ENCODE results near the gene KLK15. TPM values are rescaled to one million over a fixed set of nuclear protein-coding genes. Genes with fewer than 3 reads are reported as not detected.

The KLK15 gene
- total and polyA plus RNA-seq, 2 experiments from 2014 or later = not detected

GRCh38 chr19:50794074-50794875 is 39.1 kb downstream of the KLK15 start:
- H3K4me1 ChIP-seq (ENCODE audit: low read depth) = no peaks in the 10 kb centered on the region
- no peak overlapping the region for H3K4me3 ChIP-seq
- no peak overlapping the region for H3K27ac ChIP-seq
- no peaks in the 10 kb centered on the region for H3K27me3 ChIP-seq
- TF ChIP-seq, protein P1, sequence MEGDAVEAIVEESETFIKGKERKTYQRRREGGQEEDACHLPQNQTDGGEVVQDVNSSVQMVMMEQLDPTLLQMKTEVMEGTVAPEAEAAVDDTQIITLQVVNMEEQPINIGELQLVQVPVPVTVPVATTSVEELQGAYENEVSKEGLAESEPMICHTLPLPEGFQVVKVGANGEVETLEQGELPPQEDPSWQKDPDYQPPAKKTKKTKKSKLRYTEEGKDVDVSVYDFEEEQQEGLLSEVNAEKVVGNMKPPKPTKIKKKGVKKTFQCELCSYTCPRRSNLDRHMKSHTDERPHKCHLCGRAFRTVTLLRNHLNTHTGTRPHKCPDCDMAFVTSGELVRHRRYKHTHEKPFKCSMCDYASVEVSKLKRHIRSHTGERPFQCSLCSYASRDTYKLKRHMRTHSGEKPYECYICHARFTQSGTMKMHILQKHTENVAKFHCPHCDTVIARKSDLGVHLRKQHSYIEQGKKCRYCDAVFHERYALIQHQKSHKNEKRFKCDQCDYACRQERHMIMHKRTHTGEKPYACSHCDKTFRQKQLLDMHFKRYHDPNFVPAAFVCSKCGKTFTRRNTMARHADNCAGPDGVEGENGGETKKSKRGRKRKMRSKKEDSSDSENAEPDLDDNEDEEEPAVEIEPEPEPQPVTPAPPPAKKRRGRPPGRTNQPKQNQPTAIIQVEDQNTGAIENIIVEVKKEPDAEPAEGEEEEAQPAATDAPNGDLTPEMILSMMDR (IDR thresholded peaks at IDR 0.05; ENCODE audit: low read depth, low read length) = no peak
- DNase-seq (ENCODE audit: low read depth in 1 of 2, low spot score in 1 of 2) = no peak
- peaks cover 17% of the 10 kb centered on the region for H3K36me3 ChIP-seq
- no peaks in the 10 kb centered on the region for H3K9me3 ChIP-seq (ENCODE audit: low read depth)

DNA sequence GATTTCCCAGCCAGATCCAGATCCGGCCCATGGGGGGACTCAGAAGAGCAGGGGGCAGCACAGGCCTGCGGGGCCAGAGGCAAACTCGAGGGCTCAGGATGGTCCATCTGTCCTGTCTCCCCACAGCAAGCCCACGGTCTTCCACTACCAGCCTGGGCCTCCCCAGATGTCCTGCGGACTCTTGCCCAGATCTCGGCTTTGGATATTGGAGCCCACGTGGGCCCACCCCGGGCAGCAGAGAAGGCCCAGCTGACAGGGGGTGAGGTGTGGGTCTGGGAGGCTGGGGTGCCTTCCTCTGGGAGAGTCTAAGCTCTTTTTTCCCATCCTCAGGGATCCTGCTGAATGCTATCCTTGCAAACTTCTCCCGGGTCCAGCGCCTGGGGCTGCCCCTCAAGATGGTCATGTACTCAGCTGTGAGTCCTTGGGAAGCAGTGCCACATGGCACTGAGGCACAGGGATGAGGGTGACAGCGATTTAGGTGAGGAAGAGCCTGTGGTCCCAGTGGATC is 39.8 kb downstream of the KLK15 start:
- Histone ChIP-seq H3K27me3 (no peaks in the 10 kb centered on the region), H3K27ac (no peak overlapping the region), H3K4me3 (no peak overlapping the region), H3K4me1 (ENCODE audit: low read depth) (no peaks in the 10 kb centered on the region), H3K36me3 (peaks cover 14% of the 10 kb centered on the region), H3K9me3 (ENCODE audit: low read depth) (no peaks in the 10 kb centered on the region)
- TF ChIP-seq, protein P1 (IDR thresholded peaks at IDR 0.05; ENCODE audit: low read depth, low read length) = no peak
- DNase-seq (ENCODE audit: low read depth in 1 of 2, low spot score in 1 of 2) = no peak

GRCh38 chr19:50792272-50793250 is 40.8 kb downstream of the KLK15 start:
- no peaks in the 10 kb centered on the region for H3K9me3 ChIP-seq (ENCODE audit: low read depth)
- peaks cover 5% of the 10 kb centered on the region for H3K36me3 ChIP-seq
- no peaks in the 10 kb centered on the region for H3K27me3 ChIP-seq
- H3K4me3 ChIP-seq = no peak overlapping the region
- DNase-seq (ENCODE audit: low read depth in 1 of 2, low spot score in 1 of 2) = no peak
- no peaks in the 10 kb centered on the region for H3K4me1 ChIP-seq (ENCODE audit: low read depth)
- no peak overlapping the region for H3K27ac ChIP-seq
- TF ChIP-seq, protein P1 (IDR thresholded peaks at IDR 0.05; ENCODE audit: low read depth, low read length) = no peak

DNA sequence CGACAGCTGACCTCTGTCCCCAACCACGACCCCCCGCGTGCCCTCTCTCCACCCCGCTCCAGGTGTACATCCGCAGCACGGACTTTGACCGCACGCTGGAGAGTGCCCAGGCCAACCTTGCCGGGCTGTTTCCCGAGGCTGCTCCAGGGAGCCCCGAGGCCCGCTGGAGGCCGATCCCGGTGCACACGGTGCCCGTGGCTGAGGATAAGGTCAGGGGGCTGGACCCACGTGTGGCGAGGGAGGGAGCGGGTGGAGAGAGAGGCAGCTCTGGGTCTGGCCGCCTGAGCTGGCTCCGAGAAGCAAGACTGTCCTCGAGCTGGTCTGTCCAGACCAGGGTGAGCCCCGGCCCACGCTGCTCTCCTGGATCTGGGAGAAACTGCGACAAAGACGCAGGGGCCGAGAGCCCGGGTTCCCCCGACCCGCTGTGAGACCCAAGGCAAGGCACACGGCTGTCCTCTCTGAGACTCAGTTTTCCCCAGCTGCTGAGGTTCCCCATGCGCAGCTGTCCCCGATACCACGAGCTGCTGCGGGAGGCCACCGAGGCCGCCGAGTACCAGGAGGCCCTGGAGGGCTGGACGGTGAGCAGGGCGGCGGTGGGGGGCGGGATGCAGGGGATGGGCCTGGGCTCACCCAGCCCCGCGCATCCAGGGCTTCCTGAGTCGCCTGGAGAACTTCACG is 41.6 kb downstream of the KLK15 start:
- H3K36me3 ChIP-seq = no peaks in the 10 kb centered on the region
- no peak for DNase-seq (ENCODE audit: low read depth in 1 of 2, low spot score in 1 of 2)
- no peaks in the 10 kb centered on the region for H3K9me3 ChIP-seq (ENCODE audit: low read depth)
- H3K4me3 ChIP-seq = no peak overlapping the region
- H3K4me1 ChIP-seq (ENCODE audit: low read depth) = no peaks in the 10 kb centered on the region
- TF ChIP-seq, protein P1 (IDR thresholded peaks at IDR 0.05; ENCODE audit: low read depth, low read length) = no peak
- no peak overlapping the region for H3K27ac ChIP-seq
- H3K27me3 ChIP-seq = no peaks in the 10 kb centered on the region

DNA sequence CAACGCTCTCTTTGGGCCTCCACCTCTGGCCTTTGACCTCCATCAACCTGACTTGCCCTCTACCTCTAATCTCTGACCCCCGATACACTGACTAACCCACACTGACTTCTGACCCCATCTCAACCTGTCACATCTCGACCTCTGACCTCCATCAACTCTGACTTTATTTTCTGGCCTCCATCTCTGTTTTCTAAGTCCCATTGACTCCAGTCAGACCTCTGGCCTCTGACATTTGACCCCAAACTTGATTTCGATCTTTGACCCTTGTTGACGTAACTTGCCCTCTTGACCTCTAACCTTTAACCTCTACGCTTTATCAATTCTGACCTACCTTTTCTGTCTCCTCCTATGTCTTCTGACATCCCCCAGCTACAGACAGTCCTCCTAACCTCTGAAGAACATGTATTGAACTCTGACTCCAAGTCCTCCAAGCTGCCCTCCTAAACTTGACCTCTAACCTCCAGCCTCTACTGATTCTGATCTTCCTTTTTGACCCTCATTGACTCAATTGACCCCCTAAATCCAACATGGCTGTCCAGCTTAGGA is 42.4 kb downstream of the KLK15 start:
- no peaks in the 10 kb centered on the region for H3K4me1 ChIP-seq (ENCODE audit: low read depth)
- H3K27ac ChIP-seq = no peak overlapping the region
- no peaks in the 10 kb centered on the region for H3K27me3 ChIP-seq
- TF ChIP-seq, protein P1 (IDR thresholded peaks at IDR 0.05; ENCODE audit: low read depth, low read length) = no peak
- no peaks in the 10 kb centered on the region for H3K36me3 ChIP-seq
- H3K4me3 ChIP-seq = no peak overlapping the region
- H3K9me3 ChIP-seq (ENCODE audit: low read depth) = no peaks in the 10 kb centered on the region
- no peak for DNase-seq (ENCODE audit: low read depth in 1 of 2, low spot score in 1 of 2)
